ENCODE results near the gene ALDH4A1.
"Not testable (repeated sequence)": the region's sequence is repeated elsewhere in the genome, so short reads cannot be mapped to it uniquely, and the experiment has no call there.

The ALDH4A1 gene

GRCh38 chr1:18895317-18895716 lies 7.0 kb downstream of the ALDH4A1 start:
- DNase-seq = peak; percentile 96

DNA sequence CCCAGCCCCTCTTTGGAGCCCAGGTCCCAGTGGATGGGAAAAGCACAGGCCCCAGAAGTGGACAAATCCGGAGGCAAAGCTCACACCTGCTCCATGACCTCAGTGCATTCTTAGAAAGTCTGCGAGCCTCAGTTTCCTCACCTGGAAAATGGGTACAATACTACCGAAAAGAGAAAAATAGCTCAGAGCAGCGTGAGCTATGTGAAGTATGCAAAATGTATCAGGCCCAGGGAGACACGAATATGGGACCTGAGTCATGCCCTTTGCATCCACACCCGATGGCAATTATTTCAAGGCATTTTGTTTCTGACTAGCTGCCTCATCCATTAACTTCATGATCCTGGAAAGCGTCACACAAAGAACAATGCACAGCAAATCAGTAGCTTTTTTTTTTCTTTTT lies 9.2 kb downstream of the ALDH4A1 start:
- DNase-seq = no peak

GRCh38 chr1:18891858-18892257 lies 10.5 kb downstream of the ALDH4A1 start:
- not testable (repeated sequence) for DNase-seq

DNA sequence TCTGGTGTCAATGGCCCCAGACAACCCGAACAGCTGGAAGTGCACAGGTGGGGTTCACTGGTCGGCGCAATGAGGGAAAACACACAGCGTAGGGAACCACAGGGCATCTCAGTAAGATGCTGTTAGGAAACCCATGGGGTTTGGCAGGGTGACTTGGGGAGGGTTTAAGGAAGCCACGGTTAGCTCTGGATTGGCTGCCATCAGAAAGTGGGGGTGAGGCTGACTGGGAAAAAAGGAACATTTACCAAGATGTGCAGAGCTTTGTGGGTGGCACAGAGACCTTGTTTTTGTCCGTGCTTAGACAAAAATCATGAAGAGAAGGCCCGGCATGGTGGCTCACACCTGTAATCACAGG lies 11.0 kb downstream of the ALDH4A1 start:
- no peak for DNase-seq

- no peak for DNase-seq
These were observed 11.5 kb downstream of the ALDH4A1 start for GRCh38 chr1:18890706-18891425.

DNA sequence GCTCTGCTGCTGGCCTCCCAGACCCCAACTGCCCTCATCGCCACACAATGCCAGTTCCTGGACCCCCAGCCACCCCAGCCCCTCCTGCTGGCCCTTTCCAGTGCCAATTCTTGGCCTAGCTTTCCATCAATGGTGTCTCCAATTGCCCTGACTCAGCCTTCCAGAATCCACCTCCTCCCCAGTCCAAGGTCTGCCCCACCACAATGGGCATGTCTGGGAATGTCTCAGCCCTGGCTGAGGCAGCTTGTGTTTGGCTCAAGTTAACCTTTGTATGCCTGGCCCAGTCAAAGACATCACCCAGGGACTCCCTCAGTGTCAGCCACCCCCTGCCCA lies 16.4 kb downstream of the ALDH4A1 start:
- DNase-seq = no peak

DNA sequence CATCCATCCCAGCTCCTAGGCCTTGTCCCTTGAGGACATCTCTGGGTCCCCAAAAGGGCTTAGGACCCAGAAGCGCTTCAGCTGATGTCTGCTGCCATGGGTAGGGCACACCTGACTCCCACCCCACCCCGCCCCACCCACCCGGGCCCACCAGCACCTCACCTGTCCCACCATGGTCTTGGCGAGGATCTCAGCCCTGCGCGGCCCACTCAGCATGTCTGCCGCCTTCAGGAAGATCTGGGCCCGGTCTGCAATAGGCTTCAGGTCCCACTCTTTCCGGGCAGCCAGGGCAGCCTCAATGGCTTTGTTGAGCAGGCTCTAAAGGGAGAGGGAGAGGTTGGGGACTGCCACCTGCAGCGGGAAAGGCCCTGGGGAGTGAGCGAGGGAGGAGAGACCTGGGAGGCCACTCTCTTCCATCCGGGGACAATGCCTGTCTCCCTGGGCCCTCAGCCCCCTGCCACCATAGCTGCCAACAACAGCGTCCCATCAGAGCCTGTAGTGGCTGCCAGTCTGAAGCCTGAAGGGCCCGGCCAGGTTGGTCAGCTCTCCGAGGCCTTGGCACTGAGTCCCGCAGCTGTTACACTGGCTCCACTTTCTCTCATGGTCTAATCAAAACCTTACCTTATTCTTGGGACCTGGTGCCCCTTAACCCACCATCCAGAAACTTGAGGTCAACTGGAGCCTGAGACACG lies 16.9 kb downstream of the ALDH4A1 start:
- no peak for DNase-seq

- DNase-seq = no peak
These were observed 17.6 kb downstream of the ALDH4A1 start for GRCh38 chr1:18884727-18885126.

DNA sequence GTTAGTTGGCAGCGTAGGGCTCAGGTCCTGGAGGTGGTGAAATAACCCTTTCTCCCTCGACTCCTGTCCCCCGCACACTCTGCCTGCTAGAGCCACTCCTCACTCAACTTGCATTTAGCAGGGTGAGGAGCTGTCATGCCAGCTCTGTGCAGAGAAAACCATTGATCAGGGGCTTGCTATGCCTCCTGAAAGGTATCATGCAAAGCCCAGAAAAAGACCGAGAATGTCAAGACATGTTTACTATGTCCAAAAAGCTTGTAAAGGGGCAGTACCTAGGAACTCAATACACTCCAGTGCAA lies 18.0 kb downstream of the ALDH4A1 start:
- no peak for DNase-seq

- DNase-seq = peak; percentile 56
These were observed 18.5 kb downstream of the ALDH4A1 start for GRCh38 chr1:18883636-18884418.

- DNase-seq = no peak
These were observed 19.3 kb downstream of the ALDH4A1 start for GRCh38 chr1:18883079-18883478.

GRCh38 chr1:18882486-18882885 lies 19.9 kb downstream of the ALDH4A1 start:
- DNase-seq = no peak

DNA sequence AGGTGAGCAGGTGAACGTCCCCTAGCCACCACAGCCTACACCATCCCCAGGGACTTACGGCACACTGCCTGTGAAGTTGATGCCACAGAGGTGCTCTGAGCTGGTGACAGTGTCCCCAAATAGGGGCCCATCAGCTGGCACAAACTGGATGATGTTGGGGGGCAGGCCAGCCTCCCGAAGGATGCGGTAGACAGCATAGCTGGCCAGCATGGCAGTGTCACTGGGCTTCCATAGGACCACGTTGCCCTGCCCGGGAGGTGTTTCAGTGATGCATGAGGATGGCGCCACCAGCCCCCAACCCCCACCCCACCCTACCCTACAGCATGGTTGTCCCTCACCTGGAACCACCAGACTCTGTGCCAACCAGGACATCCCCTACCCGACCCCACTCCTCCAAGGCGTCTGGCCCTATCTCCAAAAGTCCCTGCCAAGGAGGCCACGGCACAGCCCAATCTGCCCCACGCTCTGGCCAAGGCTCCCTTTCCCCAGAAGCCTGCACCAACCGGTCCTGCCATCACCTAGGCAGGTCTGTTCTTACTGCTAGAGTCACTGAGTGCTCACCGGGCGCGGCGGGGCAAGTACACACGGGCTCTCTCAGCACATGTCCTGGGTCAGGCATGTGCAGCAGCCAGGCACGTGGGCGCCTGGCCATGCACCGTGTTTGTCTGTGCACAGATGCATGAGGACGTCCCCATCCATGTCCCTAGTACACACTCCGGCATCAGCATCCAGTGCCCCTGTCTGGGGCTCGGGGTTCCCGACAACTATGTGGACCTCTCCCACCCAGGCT lies 20.5 kb downstream of the ALDH4A1 start:
- DNase-seq = no peak

DNA sequence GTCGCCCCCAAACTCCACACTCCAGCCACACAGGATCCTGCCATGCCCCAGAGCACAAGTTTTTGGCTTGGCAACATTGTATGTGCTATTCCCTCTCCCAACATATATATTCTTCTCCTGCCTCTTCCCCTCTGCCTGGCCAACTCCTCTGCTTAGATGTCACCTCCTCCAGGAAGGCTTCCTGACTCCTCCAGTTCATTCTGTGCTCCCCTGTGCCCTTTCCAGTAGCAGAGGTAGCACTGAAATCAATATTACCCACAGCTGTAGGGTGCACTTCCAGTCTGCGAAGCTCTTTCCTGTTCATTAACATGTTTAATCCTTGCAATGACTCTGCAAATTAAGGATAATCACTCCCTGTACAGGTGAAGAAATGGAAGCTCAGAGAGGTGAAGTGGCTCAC lies 21.2 kb downstream of the ALDH4A1 start:
- no peak for DNase-seq

DNA sequence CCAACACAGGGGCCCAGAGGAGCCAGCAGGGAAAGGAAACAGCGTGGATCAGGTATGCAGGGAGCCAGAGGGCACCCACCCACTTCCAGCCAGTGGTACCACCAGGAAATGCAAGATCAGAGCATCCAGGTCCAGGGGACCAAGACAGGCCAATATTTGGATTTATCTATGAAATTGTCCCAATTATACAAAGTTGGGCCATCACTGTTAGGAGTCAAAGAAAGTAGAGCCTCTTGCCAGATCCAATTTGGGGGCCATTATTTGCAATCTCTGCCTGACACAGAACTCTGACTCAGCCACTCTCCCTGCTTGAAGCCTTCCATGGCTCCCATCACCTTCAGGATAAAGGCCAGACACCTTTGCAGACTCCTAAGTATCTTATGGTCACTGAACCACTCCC lies 21.8 kb downstream of the ALDH4A1 start:
- no peak for DNase-seq

GRCh38 chr1:18879791-18880309 lies 22.5 kb downstream of the ALDH4A1 start:
- peak; percentile 60 for DNase-seq

- DNase-seq = no peak
These were observed 23.1 kb downstream of the ALDH4A1 start for GRCh38 chr1:18879215-18879790.

DNA sequence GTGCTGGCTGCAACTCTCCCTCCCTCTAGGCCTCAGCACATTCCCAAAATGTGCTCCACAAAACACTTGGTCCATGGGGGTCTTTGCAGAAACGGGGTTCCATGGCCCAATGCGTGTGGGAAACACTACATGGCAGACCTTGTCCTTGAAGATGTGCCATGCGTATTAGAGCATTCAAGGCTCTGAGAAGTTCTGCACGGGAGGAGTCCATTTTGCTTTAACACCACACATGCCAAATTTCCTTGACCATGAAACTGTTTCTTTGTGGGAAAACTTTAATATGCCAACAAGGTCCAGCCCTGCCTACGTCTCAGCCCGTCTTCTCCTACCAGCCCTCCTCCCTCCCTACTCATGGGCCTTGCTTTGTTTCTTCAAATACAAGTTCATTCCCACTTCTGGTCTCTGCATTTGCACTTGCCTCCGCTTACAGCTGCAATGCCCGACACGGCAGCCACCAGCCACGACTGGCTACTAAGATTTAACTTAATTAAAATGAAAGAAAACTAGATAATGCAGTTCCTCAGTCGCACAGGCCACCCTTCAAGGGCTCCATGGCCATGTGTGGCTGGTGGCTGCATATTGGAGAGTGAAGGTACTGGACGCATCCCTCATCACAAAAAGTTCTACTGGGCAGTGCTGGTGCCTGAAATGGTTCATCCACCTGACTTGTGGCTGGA lies 23.7 kb downstream of the ALDH4A1 start:
- no peak for DNase-seq

DNA sequence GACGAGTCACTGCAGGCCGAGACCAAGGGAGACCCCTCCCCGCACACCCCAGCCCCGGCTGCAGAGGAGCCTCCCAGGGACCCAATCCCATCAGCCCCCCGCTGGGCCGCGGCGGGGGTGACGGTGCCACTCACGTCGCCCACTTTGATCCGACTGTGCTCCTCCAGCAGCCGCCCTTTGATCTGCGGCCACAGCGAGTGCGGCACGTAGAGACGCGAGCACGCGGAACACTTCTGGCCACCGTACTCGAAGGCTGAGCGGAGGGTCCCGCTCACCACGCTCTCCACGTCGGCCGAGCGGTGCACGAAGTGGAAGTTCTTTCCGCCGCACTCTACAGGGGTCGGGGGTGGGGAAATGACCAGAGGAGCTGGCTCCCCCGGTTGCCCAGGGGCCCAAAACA lies 25.1 kb downstream of the ALDH4A1 start:
- no peak for DNase-seq

- DNase-seq = no peak
These were observed 26.1 kb downstream of the ALDH4A1 start for GRCh38 chr1:18876210-18876609.

DNA sequence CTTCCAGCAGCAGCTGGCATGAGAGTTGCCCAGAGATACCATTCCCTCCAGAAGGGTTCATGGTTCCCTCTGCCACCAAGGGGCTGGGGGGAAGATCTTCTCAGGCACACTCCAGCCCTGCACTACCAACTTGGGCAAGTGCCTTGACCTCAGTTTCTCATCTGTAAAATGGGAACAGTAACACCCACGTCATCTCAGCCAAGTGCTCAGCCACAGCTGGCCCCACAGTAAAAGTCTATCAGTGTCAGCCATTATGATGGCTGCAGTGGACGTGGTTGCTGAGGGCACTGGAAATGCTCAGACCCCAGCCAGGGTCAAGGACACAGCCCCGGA lies 26.6 kb downstream of the ALDH4A1 start:
- DNase-seq = no peak

DNA sequence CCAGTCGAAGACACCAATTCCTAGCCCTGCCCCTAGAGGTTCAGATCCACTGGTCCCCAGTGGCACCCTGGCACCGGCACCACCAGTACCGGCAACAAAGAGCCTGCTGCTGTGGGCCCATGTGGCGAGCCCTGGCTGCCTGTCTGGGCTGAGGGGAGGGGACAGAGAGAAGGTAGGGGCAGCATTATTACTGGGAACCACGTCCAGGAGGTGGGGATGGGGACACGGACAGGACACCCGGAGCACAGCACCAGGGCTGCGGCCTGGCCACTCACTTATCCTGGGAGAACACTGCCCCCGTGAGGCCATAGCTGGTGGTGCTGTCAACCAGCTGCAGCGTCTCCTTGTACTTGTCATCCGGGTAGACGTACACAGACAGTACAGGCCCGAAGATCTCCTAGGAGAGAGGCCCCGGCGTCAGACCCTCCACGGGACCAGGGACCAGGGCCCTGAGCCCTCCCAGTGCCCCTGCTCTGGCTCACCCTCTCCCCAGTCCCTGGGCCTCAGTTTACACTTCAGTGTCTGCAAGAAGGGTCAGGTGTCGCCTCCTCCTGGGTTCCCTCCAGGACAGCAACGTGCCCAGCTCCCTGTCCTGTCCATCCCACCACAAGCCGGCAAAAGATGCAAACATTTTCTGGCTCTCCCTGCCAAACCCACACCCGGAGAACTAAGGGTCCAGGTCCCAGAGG lies 27.1 kb downstream of the ALDH4A1 start:
- peak; percentile 42 for DNase-seq
